Upper lobe of left lung (tissue), 4 donors: ENCODE data around the gene TLCD4.
A peak's percentile ranks its signal among the peaks of the same experiment; 100 is the strongest.

Source experiments
- POLR2A ChIP-seq, 4 donors: fragments of 450-650 bp; IDR thresholded peaks; one replicate each; pipeline ENCODE4 v1.5.1; 2016 to 2017; ENCODE audit warnings: antibody characterized with exemption in 4 of 4, mild to moderate bottlenecking in 2 of 4
- POLR2AphosphoS5 ChIP-seq, 2 donors: sonication (generic); formaldehyde crosslinking; IDR thresholded peaks; one replicate each; pipeline ENCODE4 v1.5.1; 2017; ENCODE audit warnings: antibody characterized with exemption in 2 of 2

DNA sequence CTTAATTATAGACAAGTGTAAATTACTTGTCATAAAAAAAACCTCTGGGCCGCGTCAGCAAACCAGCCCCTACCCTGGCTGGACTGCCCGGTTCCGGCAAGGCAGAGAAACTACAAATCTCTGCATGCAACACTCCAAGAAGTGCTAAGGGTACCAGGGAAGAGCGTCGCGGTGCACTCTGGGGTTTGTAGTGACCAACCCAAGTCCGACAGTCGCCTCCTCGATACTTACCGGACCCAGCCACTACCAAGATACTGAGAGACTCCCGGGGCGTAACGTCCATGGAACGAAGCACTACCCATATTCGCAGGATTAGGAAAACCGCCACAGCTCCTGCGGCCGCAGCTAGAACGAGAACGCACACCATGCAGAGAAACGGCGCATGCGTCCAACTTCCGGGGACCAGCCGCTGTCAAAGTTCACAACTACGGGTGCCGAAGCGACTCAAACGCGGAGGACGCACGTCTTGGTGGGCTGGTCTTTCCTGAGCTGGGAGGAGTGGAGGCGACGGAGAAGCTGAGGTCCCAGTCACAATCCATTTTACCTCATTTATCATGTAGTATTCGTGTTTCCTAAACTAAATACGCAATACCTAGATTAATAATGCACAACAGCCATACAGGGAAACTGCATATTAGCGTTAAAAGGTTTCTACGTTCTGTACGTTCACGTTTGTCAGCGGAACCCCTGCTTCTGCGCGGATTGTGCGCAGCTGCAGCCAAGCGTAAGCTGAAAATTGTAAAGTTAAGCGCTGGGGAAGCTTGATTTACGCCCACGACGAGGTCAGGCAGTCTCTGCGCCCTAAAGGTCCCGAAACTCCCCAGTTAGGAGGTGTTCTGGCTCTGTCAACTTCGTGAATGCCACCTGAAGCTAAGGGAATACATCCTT is 44.4 kb upstream of the TLCD4 start, which contains the start of gene ALG14:
- TF ChIP-seq POLR2A (IDR thresholded peaks at IDR 0.05) (peak in 3 of 4 donors; percentile 25 to 87 (median 54)), POLR2AphosphoS5 (IDR thresholded peaks at IDR 0.05) (peak; percentile 92 to 93)
